Keratinocyte (primary cell): ENCODE results near the gene CENPL. TPM values are rescaled to one million over a fixed set of nuclear protein-coding genes. Genes with fewer than 3 reads are reported as not detected.
A peak's percentile ranks its signal among the peaks of the same experiment; 100 is the strongest.

Experiments used
- DNase-seq: peaks from one replicate; pipeline ENCODE4 v3.0.0-alpha.2; 2011; ENCODE audit warnings: low read depth, missing footprints, low spot score
- FAIRE-seq: peaks from 2 replicates; lab custom pipeline; 2011; peaks lifted over from hg19 to GRCh38; lab: Jason Lieb, UNC
- H2AFZ ChIP-seq: 2 replicates; pipeline ENCODE4 v1.6.0; 2012; ENCODE audit warnings: low read length, control low read depth, inconsistent platforms; ENCODE audit not compliant: control insufficient read depth
- H3K27ac ChIP-seq: 2 replicates; pipeline ENCODE4 v1.5.1; 2011; ENCODE audit warnings: low read length; ENCODE audit not compliant: control insufficient read depth, insufficient read depth
- H3K27me3 ChIP-seq: 3 replicates; pipeline ENCODE4 v1.6.0; 2011; ENCODE audit warnings: low read length; ENCODE audit not compliant: control insufficient read depth, insufficient read depth; ENCODE audit errors: extremely low read depth
- H3K36me3 ChIP-seq, 2 experiments: 2 replicates in 1 of 2; 3 replicates in 1 of 2; pipeline ENCODE4 v1.5.1; 2011; ENCODE audit warnings: low read length in 2 of 2, mild to moderate bottlenecking in 1 of 2; ENCODE audit not compliant: control insufficient read depth in 2 of 2, insufficient read depth in 2 of 2; ENCODE audit errors: extremely low read depth in 1 of 2
- H3K4me1 ChIP-seq: 3 replicates; pipeline ENCODE4 v1.5.1; 2011; ENCODE audit warnings: low read length; ENCODE audit not compliant: control insufficient read depth, insufficient read depth; ENCODE audit errors: extremely low read depth
- H3K4me2 ChIP-seq: 3 replicates; pipeline ENCODE4 v1.6.0; 2011; ENCODE audit warnings: low read depth, low read length; ENCODE audit not compliant: control insufficient read depth, insufficient read depth; ENCODE audit errors: extremely low read depth
- H3K4me3 ChIP-seq, 3 experiments: fragments of 200-600 bp in 1 of 3; sonication (generic) in 1 of 3; 2 replicates in 2 of 3; 3 replicates in 1 of 3; pipeline ENCODE4 v1.5.1; 2011 to 2016; ENCODE audit warnings: low read length in 3 of 3, mild to moderate bottlenecking in 3 of 3, control low read depth in 2 of 3, inconsistent platforms in 1 of 3, low read depth in 1 of 3, mixed read lengths in 1 of 3, mixed run types in 1 of 3, moderate library complexity in 1 of 3; ENCODE audit not compliant: control insufficient read depth in 2 of 3, insufficient read depth in 2 of 3; ENCODE audit errors: extremely low read depth in 1 of 3
- H3K79me2 ChIP-seq: 2 replicates; pipeline ENCODE4 v1.6.0; 2012; ENCODE audit warnings: low read length; ENCODE audit not compliant: control insufficient read depth, insufficient read depth
- H3K9ac ChIP-seq: 3 replicates; pipeline ENCODE4 v1.6.0; 2011; ENCODE audit warnings: low read length; ENCODE audit not compliant: control insufficient read depth, insufficient read depth; ENCODE audit errors: extremely low read depth
- H3K9me1 ChIP-seq: 3 replicates; pipeline ENCODE4 v1.6.0; 2011; ENCODE audit warnings: low read length; ENCODE audit not compliant: control insufficient read depth, insufficient read depth; ENCODE audit errors: extremely low read depth
- H3K9me3 ChIP-seq: 2 replicates; pipeline ENCODE4 v1.5.1; 2012; ENCODE audit warnings: low read depth, low read length; ENCODE audit not compliant: control insufficient read depth
- H4K20me1 ChIP-seq: 3 replicates; pipeline ENCODE4 v1.6.0; 2011; ENCODE audit warnings: low read length; ENCODE audit not compliant: control insufficient read depth, insufficient read depth; ENCODE audit errors: extremely low read depth
- EZH2 ChIP-seq: IDR thresholded peaks from one replicate; pipeline ENCODE4 v1.6.1; 2012; ENCODE audit warnings: inconsistent platforms, mild to moderate bottlenecking, low read length, moderate library complexity
- dilution Hi-C: fragments of 300-500 bp; cut with MboI; formaldehyde crosslinking; loops from one replicate; pipeline ENCODE4 v1.7.0; 2020; ENCODE audit warnings: low sequenced_read_pairs; ENCODE audit not compliant: extremely low pct_ligation_motif_present
- polyA plus RNA-seq, 5 experiments: library from polyadenylated mRNA; depleted of rRNA in 3 of 5; stranded (reverse) in 3 of 5; stranded (forward) in 1 of 5; unstranded in 1 of 5; fragments of >200 nt; gene quantifications; 1 replicate in 1 of 5; 2 replicates in 3 of 5; 3 replicates in 1 of 5; pipeline versions ENCODE4 v1.2.1 to v1.2.3, GENCODE V29; 2011 to 2012; ENCODE audit warnings: missing spikeins in 2 of 5, low read depth in 1 of 5, low replicate concordance in 1 of 5
- TF ChIP-seq, protein P1 (sequence below), 3 experiments: IDR thresholded peaks in 1 of 3; conservative IDR thresholded peaks in 1 of 3; optimal IDR thresholded peaks in 1 of 3; 2 replicates in 2 of 3; 3 replicates in 1 of 3; pipeline versions ENCODE3 to v1.5.1; 2011; ENCODE audit warnings: low read length in 3 of 3, mild to moderate bottlenecking in 3 of 3, moderate library complexity in 2 of 3, control low read depth in 1 of 3, inconsistent platforms in 1 of 3; ENCODE audit not compliant: insufficient read depth in 2 of 3; ENCODE audit errors: extremely low read depth in 1 of 3

Gene CENPL
- polyA plus RNA-seq, 1 donor (not counting 4 experiments of a cell fraction or from before 2014, with no cell fraction given), result 9.4 TPM

GRCh38 chr1:173867753-173868265, 43.1 kb upstream of the CENPL start, which contains the start of gene GAS5:
Gene GAS5, minus strand, starts transcription at chr1:173867989.
- TF ChIP-seq, protein P1, sequence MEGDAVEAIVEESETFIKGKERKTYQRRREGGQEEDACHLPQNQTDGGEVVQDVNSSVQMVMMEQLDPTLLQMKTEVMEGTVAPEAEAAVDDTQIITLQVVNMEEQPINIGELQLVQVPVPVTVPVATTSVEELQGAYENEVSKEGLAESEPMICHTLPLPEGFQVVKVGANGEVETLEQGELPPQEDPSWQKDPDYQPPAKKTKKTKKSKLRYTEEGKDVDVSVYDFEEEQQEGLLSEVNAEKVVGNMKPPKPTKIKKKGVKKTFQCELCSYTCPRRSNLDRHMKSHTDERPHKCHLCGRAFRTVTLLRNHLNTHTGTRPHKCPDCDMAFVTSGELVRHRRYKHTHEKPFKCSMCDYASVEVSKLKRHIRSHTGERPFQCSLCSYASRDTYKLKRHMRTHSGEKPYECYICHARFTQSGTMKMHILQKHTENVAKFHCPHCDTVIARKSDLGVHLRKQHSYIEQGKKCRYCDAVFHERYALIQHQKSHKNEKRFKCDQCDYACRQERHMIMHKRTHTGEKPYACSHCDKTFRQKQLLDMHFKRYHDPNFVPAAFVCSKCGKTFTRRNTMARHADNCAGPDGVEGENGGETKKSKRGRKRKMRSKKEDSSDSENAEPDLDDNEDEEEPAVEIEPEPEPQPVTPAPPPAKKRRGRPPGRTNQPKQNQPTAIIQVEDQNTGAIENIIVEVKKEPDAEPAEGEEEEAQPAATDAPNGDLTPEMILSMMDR (optimal IDR thresholded peaks at IDR 0.05 in 1 of 3, IDR thresholded peaks at IDR 0.05 in 1 of 3, conservative IDR thresholded peaks at IDR 0.05 in 1 of 3; ENCODE audit: extremely low read depth in 1 of 3, insufficient read depth in 2 of 3, low read length in 3 of 3), result no peak
- no peak for TF ChIP-seq EZH2
- Histone ChIP-seq H3K4me1 (peaks cover 32% of the 10 kb centered on the region), H3K9ac (peak within 1 kb of the TSS; percentile 99), H3K27ac (peak within 1 kb of the TSS; percentile 93), H3K4me2 (peak within 1 kb of the TSS; percentile 95), H3K79me2 (peaks cover 38% of the 10 kb centered on the region), H3K9me3 (no peaks in the 10 kb centered on the region), H4K20me1 (peaks cover 37% of the 10 kb centered on the region), H3K27me3 (no peaks in the 10 kb centered on the region), H3K36me3 (peaks cover 19 to 46% of the 10 kb centered on the region in 2 experiments), H3K9me1 (no peaks in the 10 kb centered on the region), H2AFZ (peak within 1 kb of the TSS; percentile 97), H3K4me3 (peak within 1 kb of the TSS; percentile 87 to 100 (median 96))
- dilution Hi-C loops, result no loop called here
- FAIRE-seq (no peak), DNase-seq (peak; percentile 100)

DNA sequence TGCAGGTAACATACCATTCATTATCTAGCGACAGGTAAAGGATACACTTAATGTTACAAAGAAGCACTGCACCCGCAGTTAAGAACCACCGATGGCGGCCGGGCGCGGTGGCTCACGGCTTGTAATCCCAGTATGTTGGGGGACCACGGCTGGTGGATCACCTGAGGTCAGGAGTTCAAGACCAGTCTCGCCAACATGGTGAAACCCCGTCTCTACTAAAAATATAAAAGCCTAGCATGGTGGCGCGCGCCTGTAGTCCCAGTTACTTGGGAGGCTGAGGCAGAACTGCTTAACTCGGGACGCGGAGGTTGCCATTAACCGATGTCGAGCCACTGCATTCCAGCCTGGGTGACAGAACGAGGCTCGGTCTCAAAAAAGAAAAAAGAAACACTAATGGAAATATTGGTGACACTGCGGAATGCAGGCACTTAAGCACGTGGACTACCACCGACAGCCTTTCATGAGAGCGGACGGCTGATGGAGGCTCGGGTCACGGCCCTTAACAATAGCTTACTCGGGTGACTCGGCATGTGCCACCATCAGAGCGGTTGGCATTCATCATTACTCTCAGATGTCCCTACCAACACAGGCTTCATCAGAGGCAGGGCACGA, 42.6 kb upstream of the CENPL start:
- Histone ChIP-seq H3K27me3 (no peaks in the 10 kb centered on the region), H3K36me3 (peaks cover 20 to 49% of the 10 kb centered on the region in 2 experiments), H3K9me3 (no peaks in the 10 kb centered on the region), H3K4me3 (peak overlapping the region; percentile 87 to 100 (median 96)), H3K9ac (peak overlapping the region; percentile 99), H3K4me2 (peak overlapping the region; percentile 86), H3K4me1 (peaks cover 32% of the 10 kb centered on the region), H3K9me1 (no peaks in the 10 kb centered on the region), H3K79me2 (peaks cover 35% of the 10 kb centered on the region), H3K27ac (peak overlapping the region; percentile 93), H4K20me1 (peaks cover 37% of the 10 kb centered on the region), H2AFZ (no peak overlapping the region)
- dilution Hi-C loops, result no loop called here
- FAIRE-seq, result no peak
- TF ChIP-seq, protein P1 (optimal IDR thresholded peaks at IDR 0.05 in 1 of 3, IDR thresholded peaks at IDR 0.05 in 1 of 3, conservative IDR thresholded peaks at IDR 0.05 in 1 of 3; ENCODE audit: extremely low read depth in 1 of 3, insufficient read depth in 2 of 3, low read length in 3 of 3), result no peak
- no peak for TF ChIP-seq EZH2
- DNase-seq, result no peak
